OCI-LY3 (cell line): Measurements from ENCODE around the gene C1QTNF1.

Experiments
- H2AFZ ChIP-seq: fragments of 200-600, 300-600 bp; shearing (Covaris generic); 2 replicates; pipeline ENCODE4 v1.6.0; 2014; ENCODE audit warnings: antibody characterized with exemption, low read depth, low read length
- H3K27ac ChIP-seq: fragments of 200-600, 300-600 bp; sonication (generic); 2 replicates; pipeline ENCODE4 v1.5.1; 2014; ENCODE audit warnings: mild to moderate bottlenecking, low read length, moderate library complexity, mixed read lengths
- H3K27me3 ChIP-seq: fragments of 200-600, 300-600 bp; sonication (generic); 2 replicates; pipeline ENCODE4 v1.6.1; 2014; ENCODE audit warnings: low read depth, low read length, mixed read lengths
- H3K36me3 ChIP-seq: fragments of 200-600, 300-600 bp; sonication (generic); replicated peaks from 2 replicates; pipeline ENCODE3; 2014; ENCODE audit warnings: low read depth, low read length, mixed read lengths
- H3K4me1 ChIP-seq: fragments of 300-600, 200-600 bp; sonication (generic); 2 replicates; pipeline ENCODE4 v1.6.1; 2014; ENCODE audit warnings: low read length, mixed read lengths
- H3K4me2 ChIP-seq: fragments of 200-600, 300-600 bp; sonication (generic); 2 replicates; pipeline ENCODE4 v1.6.1; 2014; ENCODE audit warnings: low read length, mixed read lengths
- H3K4me3 ChIP-seq: fragments of 300-600, 200-600 bp; sonication (generic); 2 replicates; pipeline ENCODE4 v1.5.1; 2014; ENCODE audit warnings: antibody characterized with exemption, mild to moderate bottlenecking, low read length, moderate library complexity
- H3K79me2 ChIP-seq: fragments of 300-600, 200-600 bp; shearing (Covaris generic); 2 replicates; pipeline ENCODE4 v1.6.1; 2014; ENCODE audit warnings: mild to moderate bottlenecking, low read length, mixed read lengths
- H3K9ac ChIP-seq: fragments of 300-600, 200-600 bp; shearing (Covaris generic); 2 replicates; pipeline ENCODE4 v1.6.0; 2014; ENCODE audit warnings: mild to moderate bottlenecking, low read length, moderate library complexity
- H3K9me3 ChIP-seq: fragments of 200-600, 300-600 bp; shearing (Covaris generic); 2 replicates; pipeline ENCODE4 v1.6.1; 2014; ENCODE audit warnings: low read length, mixed read lengths; ENCODE audit not compliant: insufficient read depth
- H4K20me1 ChIP-seq: fragments of 200-600, 300-600 bp; sonication (generic); 2 replicates; pipeline ENCODE4 v1.6.1; 2016; ENCODE audit warnings: low read length, mixed read lengths; ENCODE audit not compliant: insufficient read depth
- CTCF ChIP-seq: fragments of 200-600, 300-600 bp; sonication (generic); IDR thresholded peaks from 2 replicates; pipeline ENCODE4 v1.5.1; 2014; ENCODE audit warnings: antibody characterized with exemption, low read length, low read depth
- EZH2phosphoT487 ChIP-seq: fragments of 200-600 bp; shearing (Covaris generic); IDR thresholded peaks from 2 replicates; pipeline ENCODE4 v1.6.1; 2018; ENCODE audit warnings: antibody characterized with exemption, mixed run types, low read depth

C1QTNF1 gene

DNA sequence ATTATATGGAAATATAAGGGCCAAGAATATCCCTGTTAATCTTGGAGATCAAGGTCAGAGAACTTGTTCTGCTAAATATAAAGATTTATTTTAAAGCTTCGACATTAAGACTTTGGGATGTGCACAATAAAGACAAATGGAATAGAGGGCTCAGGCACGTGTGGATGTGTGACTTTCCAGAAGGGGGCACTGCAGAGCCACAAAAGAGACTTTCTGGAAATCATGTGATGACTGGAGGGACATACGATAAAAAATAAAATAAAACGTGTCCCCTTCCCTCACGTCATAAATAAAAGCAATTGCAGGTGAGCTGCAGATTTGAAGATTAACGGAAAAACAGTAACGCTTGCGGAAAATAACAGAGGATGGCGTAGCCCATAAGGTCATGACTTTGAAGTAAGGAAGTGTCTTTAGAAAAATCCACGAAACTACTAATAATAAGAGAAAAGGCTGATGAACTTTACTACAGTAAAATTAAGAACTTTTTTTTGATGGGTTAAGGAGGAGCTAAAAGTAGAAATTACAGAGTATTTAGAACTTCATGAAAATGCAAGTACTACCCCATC lies 41.2 kb downstream of the C1QTNF1 start:
- Histone ChIP-seq H3K79me2 (no peaks in the 10 kb centered on the region), H3K4me1 (no peaks in the 10 kb centered on the region), H3K4me3 (no peak overlapping the region), H3K27me3 (no peaks in the 10 kb centered on the region), H3K9me3 (no peaks in the 10 kb centered on the region), H3K4me2 (peak overlapping the region; percentile 27), H4K20me1 (no peaks in the 10 kb centered on the region), H3K9ac (no peak overlapping the region), H2AFZ (0 out of 2 replicates have a peak overlapping the region, but pooled peaks have one; percentile 32), H3K36me3 (no peaks in the 10 kb centered on the region), H3K27ac (no peak overlapping the region)
- no peak for TF ChIP-seq EZH2phosphoT487
- TF ChIP-seq CTCF, result peak; percentile 68

GRCh38 chr17:79066963-79067362 lies 43.0 kb downstream of the C1QTNF1 start:
- H3K4me2 ChIP-seq, result no peak overlapping the region
- H3K9me3 ChIP-seq, result no peaks in the 10 kb centered on the region
- no peaks in the 10 kb centered on the region for H3K79me2 ChIP-seq
- H3K4me1 ChIP-seq, result no peaks in the 10 kb centered on the region
- H3K27me3 ChIP-seq, result no peaks in the 10 kb centered on the region
- TF ChIP-seq EZH2phosphoT487 (no peak), CTCF (no peak)
- H2AFZ ChIP-seq, result no peak overlapping the region
- no peak overlapping the region for H3K4me3 ChIP-seq
- H3K36me3 ChIP-seq, result no peaks in the 10 kb centered on the region
- H3K27ac ChIP-seq, result no peak overlapping the region
- no peaks in the 10 kb centered on the region for H4K20me1 ChIP-seq
- H3K9ac ChIP-seq, result no peak overlapping the region

GRCh38 chr17:79070266-79070880 lies 46.4 kb downstream of the C1QTNF1 start:
- Histone ChIP-seq H2AFZ (no peak overlapping the region), H3K4me1 (0 out of 2 replicates have a peak, but pooled peaks cover 1% of the 10 kb centered on the region), H3K36me3 (no peaks in the 10 kb centered on the region), H3K4me2 (no peak overlapping the region), H3K4me3 (no peak overlapping the region), H3K79me2 (no peaks in the 10 kb centered on the region), H3K27me3 (no peaks in the 10 kb centered on the region), H4K20me1 (no peaks in the 10 kb centered on the region), H3K9ac (no peak overlapping the region), H3K27ac (no peak overlapping the region), H3K9me3 (no peaks in the 10 kb centered on the region)
- TF ChIP-seq CTCF (no peak), EZH2phosphoT487 (no peak)

- no peak overlapping the region for H3K27ac ChIP-seq
- no peaks in the 10 kb centered on the region for H3K36me3 ChIP-seq
- TF ChIP-seq EZH2phosphoT487, result no peak
- TF ChIP-seq CTCF, result no peak
- H3K4me1 ChIP-seq, result 0 out of 2 replicates have a peak, but pooled peaks cover 4% of the 10 kb centered on the region
- H3K4me2 ChIP-seq, result no peak overlapping the region
- H3K27me3 ChIP-seq, result no peaks in the 10 kb centered on the region
- H4K20me1 ChIP-seq, result no peaks in the 10 kb centered on the region
- no peaks in the 10 kb centered on the region for H3K9me3 ChIP-seq
- H3K79me2 ChIP-seq, result no peaks in the 10 kb centered on the region
- H3K9ac ChIP-seq, result no peak overlapping the region
- H2AFZ ChIP-seq, result no peak overlapping the region
- H3K4me3 ChIP-seq, result no peak overlapping the region
Measured at GRCh38 chr17:79071161-79071740, 47.3 kb downstream of the C1QTNF1 start.
